Measurements from ENCODE around the gene PCED1B.

PCED1B gene

DNA sequence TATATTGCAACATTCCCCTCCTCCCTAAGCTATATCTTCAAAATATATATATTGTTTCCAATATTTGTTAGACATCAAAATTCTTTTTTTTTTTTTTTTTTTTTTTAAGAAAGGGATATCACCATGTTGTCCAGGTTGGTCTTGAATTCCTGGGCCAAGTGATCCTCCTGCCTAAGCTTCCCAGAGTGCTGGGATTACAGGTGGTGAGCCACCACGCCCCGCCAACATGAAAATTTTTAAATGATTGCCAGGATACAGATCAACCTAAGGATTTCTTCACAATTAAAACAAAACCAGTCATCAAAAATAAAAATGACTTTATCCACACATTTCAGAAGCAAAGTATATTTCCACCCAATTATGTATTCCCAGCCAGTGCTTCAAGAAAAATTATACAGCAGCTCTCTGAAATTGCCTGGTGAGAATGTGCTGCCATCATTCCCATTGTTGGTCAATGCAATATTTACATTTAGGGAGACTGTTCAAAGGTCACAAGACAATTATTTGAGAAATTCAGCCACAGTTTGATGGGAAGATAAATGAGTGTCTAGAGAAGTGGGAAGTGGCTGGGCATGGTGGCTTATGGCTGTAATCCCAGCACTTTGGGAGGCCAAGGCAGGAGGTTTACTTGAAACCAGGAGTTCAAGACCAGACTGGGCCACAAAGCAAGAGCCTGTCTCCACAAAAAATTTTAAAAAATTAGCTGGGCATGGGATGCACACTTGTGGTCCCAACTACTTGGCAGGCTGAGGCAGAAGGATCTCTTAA, 142.0 kb downstream of the PCED1B start:
- TF ChIP-seq ZFP3 (CRISPR knock-in tag; IDR thresholded peaks at IDR 0.05) (no peak), RARB (CRISPR knock-in tag; IDR thresholded peaks at IDR 0.05) (no peak), ZNF70 (CRISPR knock-in tag; IDR thresholded peaks at IDR 0.05) (no peak), TOX (CRISPR knock-in tag; IDR thresholded peaks at IDR 0.05; ENCODE audit: borderline replicate concordance) (no peak), GLIS3 (CRISPR knock-in tag; IDR thresholded peaks at IDR 0.05) (no peak), ZNF565 (CRISPR knock-in tag; conservative IDR thresholded peaks at IDR 0.05; ENCODE audit: low read depth) (no peak), ZC3H10 (CRISPR knock-in tag; IDR thresholded peaks at IDR 0.05) (no peak), PPARA (CRISPR knock-in tag; IDR thresholded peaks at IDR 0.05; ENCODE audit: borderline replicate concordance) (no peak), OSR1 (CRISPR knock-in tag; IDR thresholded peaks at IDR 0.05) (no peak), CSDC2 (CRISPR knock-in tag; IDR thresholded peaks at IDR 0.05) (no peak), ISL1 (CRISPR knock-in tag; IDR thresholded peaks at IDR 0.05) (no peak), ARNTL (CRISPR knock-in tag; IDR thresholded peaks at IDR 0.05; ENCODE audit: borderline replicate concordance, low read depth) (no peak), ZNF8 (CRISPR knock-in tag; IDR thresholded peaks at IDR 0.05) (no peak), ZFP30 (CRISPR knock-in tag; IDR thresholded peaks at IDR 0.05) (no peak), BACH2 (CRISPR knock-in tag; IDR thresholded peaks at IDR 0.05; ENCODE audit: borderline replicate concordance) (no peak)
- TF ChIP-seq, protein P1, sequence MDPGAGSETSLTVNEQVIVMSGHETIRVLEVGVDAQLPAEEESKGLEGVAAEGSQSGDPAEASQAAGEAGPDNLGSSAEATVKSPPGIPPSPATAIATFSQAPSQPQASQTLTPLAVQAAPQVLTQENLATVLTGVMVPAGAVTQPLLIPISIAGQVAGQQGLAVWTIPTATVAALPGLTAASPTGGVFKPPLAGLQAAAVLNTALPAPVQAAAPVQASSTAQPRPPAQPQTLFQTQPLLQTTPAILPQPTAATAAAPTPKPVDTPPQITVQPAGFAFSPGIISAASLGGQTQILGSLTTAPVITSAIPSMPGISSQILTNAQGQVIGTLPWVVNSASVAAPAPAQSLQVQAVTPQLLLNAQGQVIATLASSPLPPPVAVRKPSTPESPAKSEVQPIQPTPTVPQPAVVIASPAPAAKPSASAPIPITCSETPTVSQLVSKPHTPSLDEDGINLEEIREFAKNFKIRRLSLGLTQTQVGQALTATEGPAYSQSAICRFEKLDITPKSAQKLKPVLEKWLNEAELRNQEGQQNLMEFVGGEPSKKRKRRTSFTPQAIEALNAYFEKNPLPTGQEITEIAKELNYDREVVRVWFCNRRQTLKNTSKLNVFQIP (CRISPR knock-in tag; IDR thresholded peaks at IDR 0.05; ENCODE audit: borderline replicate concordance, low read depth) = no peak
- TF ChIP-seq, protein P2, sequence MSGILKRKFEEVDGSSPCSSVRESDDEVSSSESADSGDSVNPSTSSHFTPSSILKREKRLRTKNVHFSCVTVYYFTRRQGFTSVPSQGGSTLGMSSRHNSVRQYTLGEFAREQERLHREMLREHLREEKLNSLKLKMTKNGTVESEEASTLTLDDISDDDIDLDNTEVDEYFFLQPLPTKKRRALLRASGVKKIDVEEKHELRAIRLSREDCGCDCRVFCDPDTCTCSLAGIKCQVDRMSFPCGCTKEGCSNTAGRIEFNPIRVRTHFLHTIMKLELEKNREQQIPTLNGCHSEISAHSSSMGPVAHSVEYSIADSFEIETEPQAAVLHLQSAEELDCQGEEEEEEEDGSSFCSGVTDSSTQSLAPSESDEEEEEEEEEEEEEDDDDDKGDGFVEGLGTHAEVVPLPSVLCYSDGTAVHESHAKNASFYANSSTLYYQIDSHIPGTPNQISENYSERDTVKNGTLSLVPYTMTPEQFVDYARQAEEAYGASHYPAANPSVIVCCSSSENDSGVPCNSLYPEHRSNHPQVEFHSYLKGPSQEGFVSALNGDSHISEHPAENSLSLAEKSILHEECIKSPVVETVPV (CRISPR knock-in tag; IDR thresholded peaks at IDR 0.05) = no peak
- TF ChIP-seq, protein P3, sequence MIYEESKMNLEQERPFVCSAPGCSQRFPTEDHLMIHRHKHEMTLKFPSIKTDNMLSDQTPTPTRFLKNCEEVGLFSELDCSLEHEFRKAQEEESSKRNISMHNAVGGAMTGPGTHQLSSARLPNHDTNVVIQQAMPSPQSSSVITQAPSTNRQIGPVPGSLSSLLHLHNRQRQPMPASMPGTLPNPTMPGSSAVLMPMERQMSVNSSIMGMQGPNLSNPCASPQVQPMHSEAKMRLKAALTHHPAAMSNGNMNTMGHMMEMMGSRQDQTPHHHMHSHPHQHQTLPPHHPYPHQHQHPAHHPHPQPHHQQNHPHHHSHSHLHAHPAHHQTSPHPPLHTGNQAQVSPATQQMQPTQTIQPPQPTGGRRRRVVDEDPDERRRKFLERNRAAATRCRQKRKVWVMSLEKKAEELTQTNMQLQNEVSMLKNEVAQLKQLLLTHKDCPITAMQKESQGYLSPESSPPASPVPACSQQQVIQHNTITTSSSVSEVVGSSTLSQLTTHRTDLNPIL (CRISPR knock-in tag; IDR thresholded peaks at IDR 0.05; ENCODE audit: low read depth) = no peak
- TF ChIP-seq, protein P4, sequence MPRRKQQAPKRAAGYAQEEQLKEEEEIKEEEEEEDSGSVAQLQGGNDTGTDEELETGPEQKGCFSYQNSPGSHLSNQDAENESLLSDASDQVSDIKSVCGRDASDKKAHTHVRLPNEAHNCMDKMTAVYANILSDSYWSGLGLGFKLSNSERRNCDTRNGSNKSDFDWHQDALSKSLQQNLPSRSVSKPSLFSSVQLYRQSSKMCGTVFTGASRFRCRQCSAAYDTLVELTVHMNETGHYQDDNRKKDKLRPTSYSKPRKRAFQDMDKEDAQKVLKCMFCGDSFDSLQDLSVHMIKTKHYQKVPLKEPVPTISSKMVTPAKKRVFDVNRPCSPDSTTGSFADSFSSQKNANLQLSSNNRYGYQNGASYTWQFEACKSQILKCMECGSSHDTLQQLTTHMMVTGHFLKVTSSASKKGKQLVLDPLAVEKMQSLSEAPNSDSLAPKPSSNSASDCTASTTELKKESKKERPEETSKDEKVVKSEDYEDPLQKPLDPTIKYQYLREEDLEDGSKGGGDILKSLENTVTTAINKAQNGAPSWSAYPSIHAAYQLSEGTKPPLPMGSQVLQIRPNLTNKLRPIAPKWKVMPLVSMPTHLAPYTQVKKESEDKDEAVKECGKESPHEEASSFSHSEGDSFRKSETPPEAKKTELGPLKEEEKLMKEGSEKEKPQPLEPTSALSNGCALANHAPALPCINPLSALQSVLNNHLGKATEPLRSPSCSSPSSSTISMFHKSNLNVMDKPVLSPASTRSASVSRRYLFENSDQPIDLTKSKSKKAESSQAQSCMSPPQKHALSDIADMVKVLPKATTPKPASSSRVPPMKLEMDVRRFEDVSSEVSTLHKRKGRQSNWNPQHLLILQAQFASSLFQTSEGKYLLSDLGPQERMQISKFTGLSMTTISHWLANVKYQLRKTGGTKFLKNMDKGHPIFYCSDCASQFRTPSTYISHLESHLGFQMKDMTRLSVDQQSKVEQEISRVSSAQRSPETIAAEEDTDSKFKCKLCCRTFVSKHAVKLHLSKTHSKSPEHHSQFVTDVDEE (CRISPR knock-in tag; IDR thresholded peaks at IDR 0.05) = no peak
- no peak for ATAC-seq

DNA sequence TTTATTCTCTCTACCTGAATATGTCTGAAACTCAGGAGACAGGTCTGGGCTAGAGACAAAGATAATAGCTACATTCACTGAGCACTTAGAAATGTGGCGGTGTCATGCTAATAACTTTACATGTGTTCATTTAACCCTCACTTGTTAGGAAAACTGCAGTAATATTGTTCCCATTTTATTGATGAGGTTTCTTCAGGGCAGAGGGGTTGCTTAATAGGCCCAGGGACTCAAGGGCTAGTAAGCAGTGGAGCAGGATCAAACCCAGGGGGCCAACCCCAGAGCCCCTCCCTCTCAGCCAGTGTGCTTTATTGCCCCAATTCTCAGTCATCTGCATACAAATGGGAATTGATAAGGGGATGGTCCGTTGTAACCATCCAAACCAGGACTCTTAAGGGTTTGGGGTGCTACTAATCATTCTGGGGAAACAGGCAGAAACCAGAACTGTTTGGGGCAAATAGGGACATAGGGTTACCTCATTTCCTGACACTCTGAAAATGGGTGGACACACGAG, 143.2 kb downstream of the PCED1B start:
- no peak for ATAC-seq
- TF ChIP-seq ZNF8 (CRISPR knock-in tag; IDR thresholded peaks at IDR 0.05) (no peak), ZFP3 (CRISPR knock-in tag; IDR thresholded peaks at IDR 0.05) (no peak), ISL1 (CRISPR knock-in tag; IDR thresholded peaks at IDR 0.05) (no peak), SNAI2 (CRISPR knock-in tag; IDR thresholded peaks at IDR 0.05) (no peak), ZNF70 (CRISPR knock-in tag; IDR thresholded peaks at IDR 0.05) (no peak), RARB (CRISPR knock-in tag; IDR thresholded peaks at IDR 0.05) (no peak), OSR1 (CRISPR knock-in tag; IDR thresholded peaks at IDR 0.05) (no peak)
- TF ChIP-seq, protein P5, sequence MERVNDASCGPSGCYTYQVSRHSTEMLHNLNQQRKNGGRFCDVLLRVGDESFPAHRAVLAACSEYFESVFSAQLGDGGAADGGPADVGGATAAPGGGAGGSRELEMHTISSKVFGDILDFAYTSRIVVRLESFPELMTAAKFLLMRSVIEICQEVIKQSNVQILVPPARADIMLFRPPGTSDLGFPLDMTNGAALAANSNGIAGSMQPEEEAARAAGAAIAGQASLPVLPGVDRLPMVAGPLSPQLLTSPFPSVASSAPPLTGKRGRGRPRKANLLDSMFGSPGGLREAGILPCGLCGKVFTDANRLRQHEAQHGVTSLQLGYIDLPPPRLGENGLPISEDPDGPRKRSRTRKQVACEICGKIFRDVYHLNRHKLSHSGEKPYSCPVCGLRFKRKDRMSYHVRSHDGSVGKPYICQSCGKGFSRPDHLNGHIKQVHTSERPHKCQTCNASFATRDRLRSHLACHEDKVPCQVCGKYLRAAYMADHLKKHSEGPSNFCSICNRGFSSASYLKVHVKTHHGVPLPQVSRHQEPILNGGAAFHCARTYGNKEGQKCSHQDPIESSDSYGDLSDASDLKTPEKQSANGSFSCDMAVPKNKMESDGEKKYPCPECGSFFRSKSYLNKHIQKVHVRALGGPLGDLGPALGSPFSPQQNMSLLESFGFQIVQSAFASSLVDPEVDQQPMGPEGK (CRISPR knock-in tag; IDR thresholded peaks at IDR 0.05; ENCODE audit: borderline replicate concordance) = no peak
- TF ChIP-seq, protein P1 (CRISPR knock-in tag; IDR thresholded peaks at IDR 0.05; ENCODE audit: borderline replicate concordance, low read depth) = no peak
